GM21381 (cell line): ENCODE results near the gene MDFI.
"Not testable (repeated sequence)": the region's sequence is repeated elsewhere in the genome, so short reads cannot be mapped to it uniquely, and the experiment has no call there.

Experiments
- ATAC-seq: cut with Tn5 transposase; IDR thresholded peaks from one replicate; pipeline ENCODE4 v1.9.1; 2021; ENCODE audit warnings: mild to moderate bottlenecking, moderate library complexity; ENCODE audit not compliant: unreplicated experiment

The MDFI gene

GRCh38 chr6:41602422-41602743, 35.9 kb upstream of the MDFI start:
- no peak for ATAC-seq

DNA sequence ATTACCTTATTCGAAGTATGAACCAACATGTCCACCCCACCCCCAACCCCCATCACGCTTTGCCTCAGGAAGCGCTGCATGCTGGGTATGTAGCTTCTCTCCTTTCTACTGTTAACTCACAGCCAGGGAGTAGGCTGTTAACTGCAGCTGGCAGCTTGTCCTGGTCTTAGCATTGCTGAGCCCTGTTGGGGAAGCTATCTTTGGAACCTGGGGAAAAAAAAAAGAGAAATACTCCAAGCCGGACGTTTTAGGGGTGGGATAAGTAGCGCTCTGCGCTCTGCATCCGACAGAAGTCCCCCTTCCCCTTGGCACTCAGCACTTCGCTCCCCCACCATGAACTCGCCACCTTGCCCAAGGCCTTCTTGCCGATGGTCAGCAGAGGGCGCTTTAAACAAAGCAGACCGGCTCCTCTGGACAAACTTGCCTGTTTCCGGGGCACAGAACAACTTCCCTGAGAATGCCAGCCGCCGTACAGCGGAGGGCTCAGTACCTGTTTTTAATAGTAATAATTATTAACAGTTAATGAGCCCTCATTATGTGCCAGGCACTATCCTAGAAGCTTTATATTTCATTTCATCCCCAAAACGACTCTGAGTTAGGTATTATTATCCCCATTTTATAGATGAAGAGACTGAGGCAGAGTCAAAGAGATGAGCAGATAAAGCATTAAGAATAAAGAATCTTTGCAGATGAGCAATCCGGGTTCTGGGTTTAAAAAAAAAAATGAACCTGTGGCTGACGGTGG, 35.2 kb upstream of the MDFI start:
- peak; percentile 77 for ATAC-seq

GRCh38 chr6:41604006-41604405, 34.3 kb upstream of the MDFI start:
- ATAC-seq: no peak

GRCh38 chr6:41605649-41606048, 32.6 kb upstream of the MDFI start:
- no peak for ATAC-seq

- no peak for ATAC-seq
Measured at GRCh38 chr6:41607036-41607435, 31.2 kb upstream of the MDFI start.

GRCh38 chr6:41607736-41608135, 30.5 kb upstream of the MDFI start:
- no peak for ATAC-seq

DNA sequence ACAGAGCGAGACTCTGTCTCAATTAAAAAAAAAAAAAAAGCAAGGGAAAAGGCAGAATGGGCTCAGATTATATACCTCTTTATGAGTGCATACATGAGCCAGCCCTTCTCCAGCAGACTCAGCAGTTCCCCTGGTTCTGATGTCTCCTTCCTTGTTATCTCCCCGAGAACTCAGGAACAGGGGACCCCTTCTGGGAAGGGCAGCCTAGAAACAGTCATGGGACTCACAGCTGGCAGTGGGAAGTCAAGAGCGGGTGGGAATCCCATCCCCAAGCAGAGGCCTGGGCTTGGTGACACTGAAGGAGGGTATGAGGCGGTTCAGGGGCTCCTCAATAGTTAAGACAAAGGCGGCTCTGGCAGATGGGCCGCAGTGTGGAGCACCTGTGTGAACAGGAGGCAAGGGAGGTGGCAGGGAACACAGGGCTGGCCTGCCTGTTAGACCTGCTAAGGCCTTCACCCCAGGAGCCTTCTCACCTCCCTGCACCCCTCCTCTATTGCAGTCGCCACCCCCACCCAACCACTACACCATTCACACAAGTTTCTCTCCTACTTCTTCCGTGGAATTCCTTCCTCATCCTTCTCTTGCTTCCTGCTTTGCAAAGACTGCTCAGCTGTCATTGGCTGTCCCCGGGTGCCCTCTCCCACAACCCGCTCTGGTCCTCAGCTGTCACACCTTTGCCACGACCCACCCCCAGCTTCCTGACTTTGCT, 29.7 kb upstream of the MDFI start:
- no peak for ATAC-seq

GRCh38 chr6:41614715-41615114, 23.6 kb upstream of the MDFI start:
- ATAC-seq: no peak

DNA sequence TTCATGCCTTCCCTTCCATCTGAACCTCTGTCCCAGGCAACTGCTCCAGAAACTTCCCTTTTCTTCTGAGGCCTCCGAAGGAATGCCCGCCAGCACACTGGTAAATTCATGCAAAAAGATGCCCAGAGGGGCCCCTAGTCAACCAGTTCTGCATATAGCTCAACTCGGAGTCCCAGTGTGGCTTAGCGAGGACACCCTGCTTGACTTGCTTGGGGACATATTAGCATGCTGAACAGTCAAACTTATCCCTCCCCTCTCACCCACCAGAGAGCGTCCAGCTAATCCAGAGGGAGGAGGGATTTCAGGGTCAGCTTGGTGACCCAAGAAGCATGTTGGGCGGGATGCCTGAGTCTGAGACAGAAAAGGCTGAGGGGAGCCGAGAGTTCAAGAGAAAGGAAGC, 23.0 kb upstream of the MDFI start:
- ATAC-seq: no peak

DNA sequence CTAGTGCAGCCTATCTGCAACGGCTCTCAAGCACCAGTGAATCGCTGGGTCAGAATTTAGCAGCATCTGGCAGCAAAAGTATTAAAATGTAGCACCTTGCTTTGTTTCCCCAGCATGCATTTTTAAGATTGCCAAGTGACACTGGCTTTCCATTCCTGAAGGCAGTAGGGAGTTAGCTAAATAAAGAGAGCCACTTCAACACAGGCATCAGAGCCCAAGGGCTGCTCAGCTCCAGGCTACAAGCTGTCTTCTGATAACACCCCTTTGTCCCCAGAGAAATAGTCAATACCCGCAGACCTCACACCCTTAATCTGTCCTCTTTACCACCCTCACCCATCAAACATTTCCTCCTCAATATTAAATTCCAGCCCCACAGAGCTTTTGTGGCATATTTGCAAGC, 19.7 kb upstream of the MDFI start:
- ATAC-seq: no peak

DNA sequence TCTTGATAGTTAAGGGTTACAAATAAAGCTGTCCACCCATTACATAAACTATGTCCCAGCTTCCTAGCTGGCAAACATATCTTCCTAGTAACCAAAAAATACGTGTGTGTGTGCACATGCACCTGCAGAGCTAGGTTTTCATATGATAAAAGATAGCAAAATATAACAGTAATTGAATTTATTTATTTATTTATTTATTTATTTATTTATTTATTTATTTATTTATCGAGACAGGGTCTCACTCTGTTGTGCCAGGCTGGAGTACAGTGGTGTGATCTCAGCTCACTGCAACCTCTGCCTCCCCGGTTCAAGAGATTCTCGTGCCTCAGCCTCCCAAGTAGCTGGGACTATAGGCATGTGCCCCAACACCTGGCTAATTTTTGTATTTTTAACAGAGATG, 19.1 kb upstream of the MDFI start:
- ATAC-seq: not testable (repeated sequence)

- ATAC-seq: no peak
Measured at GRCh38 chr6:41621367-41621766, 16.9 kb upstream of the MDFI start.

GRCh38 chr6:41621802-41622201, 16.5 kb upstream of the MDFI start:
- ATAC-seq: no peak

- no peak for ATAC-seq
Measured at GRCh38 chr6:41622206-41622988, 15.9 kb upstream of the MDFI start.

DNA sequence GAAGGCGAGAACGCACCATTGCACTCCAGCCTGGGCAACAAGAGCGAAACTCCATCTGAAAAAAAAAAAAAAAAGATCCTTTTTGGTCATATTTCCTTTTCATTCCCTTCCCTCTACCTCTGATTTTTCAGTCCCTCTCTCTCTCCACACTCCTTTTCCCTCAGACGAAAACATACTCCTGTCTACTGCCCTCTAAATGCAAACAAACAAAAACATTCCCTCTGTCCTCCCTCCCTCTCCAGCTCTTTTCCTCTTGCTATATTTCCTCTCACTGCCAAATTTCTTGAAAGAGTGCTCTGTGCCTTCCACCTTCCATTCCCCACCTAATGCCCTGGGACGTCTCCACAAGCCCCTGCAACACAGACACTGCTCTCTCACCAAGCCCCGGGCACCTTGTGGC, 14.9 kb upstream of the MDFI start:
- no peak for ATAC-seq

GRCh38 chr6:41624621-41625380, 13.5 kb upstream of the MDFI start:
- ATAC-seq: no peak

DNA sequence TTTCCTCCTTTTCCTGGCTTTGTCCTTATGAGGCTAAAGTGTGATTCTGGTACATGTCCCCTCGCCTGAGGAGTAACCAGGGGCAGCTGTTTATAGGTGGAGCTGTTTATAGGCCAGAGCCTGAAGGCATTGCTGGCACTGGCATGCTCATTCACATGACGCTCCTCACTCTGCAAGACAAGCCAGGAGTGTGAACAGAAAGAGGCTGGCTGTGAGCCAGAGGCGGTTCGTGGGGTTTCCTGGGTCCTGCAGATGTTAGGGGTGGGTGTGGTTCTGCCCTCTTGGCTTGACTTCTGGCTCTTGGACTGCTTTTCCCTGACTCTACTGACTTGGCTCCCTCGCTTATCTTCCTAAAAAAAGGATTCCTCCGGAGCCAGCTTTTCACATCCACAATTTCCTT, 12.8 kb upstream of the MDFI start:
- no peak for ATAC-seq

DNA sequence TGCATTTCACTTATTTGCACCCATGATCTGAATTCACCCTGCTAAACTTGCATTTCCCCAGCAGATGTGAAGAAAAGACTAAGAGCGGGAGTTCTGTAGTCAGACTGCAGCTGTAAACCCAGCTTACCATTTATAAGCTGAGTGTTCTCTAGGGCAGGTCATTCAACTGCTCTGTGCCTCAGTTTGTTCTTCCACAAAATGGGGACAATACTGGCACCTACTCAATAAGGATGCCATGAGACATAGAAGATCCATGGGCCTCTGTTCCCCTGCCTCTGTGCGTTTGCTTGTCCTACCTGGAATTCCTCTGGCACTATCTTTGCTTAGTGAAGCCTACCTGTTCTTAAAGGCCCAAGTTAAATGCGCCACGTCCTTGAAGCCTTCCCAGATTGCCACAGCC, 12.2 kb upstream of the MDFI start:
- ATAC-seq: no peak

DNA sequence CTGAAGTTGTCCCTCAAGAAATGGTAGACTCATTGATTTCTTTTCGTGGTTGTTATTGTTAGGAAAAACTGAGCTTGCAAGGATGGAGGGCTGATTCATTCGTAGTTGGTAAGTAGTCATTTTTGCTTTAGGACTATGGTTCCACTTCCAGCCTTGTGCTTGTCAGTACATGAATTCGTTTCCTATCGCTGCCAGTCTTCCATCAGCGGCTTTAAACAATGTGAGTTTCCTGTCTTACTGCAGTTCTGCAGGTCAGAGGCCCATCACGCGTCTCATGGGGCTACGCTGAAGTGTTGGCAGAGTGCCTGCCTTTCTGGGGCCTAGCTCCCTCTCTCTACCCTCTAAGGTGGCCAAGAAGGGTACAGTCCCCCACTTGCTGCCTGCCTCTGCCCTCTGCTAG, 11.4 kb upstream of the MDFI start:
- no peak for ATAC-seq

GRCh38 chr6:41629128-41629527, 9.1 kb upstream of the MDFI start:
- ATAC-seq: no peak

DNA sequence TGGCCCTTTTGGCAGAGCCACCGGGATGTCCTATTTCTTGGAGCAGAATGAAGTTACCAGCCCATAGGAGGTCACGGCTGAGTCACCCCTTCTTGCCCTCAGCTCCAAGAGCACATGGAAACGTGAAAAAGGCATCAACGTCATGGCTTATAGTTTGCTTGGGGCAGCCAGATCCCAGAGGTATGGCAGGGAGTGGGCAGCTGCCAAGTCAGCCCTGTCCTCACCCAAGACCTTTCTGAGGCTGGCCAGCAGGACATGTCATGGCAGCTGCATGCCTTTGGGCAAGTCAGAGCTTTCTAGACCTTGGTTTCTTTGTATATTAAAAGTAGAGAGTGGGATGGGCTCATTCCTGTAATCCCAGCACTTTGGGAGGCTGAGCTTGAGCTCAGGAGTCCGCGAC, 8.2 kb upstream of the MDFI start:
- ATAC-seq: no peak
